Erythroblast (primary cell): Measurements from ENCODE around the gene GNPTG.

Source experiments
- GATA1 ChIP-seq: IDR thresholded peaks from 2 replicates; pipeline ENCODE4 v1.6.1; 2011; ENCODE audit warnings: low read depth, mild to moderate bottlenecking, control low read depth, low read length, moderate library complexity
- POLR2A ChIP-seq: IDR thresholded peaks from 2 replicates; pipeline ENCODE4 v1.6.1; 2011; ENCODE audit warnings: mild to moderate bottlenecking, low read length

DNA sequence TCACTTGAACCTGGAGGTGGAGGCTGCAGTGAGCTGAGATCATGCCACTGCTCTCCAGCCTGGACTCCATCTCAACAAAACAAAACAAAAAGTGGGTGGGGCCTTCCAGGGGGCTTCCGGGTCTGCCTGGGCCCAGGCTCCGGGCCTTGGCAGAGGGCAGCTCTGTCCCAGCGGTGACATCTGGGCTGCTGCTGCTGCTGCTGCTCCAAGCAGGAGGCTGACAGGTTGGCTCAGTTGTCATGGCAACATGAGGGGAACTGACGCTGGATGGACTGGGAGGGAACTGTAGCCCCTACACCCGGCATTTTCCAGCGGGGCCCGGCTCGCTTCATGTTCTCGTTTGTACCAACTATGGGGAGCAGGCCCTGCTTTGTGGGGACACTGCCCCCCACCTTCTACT is 14.2 kb upstream of the GNPTG start:
- TF ChIP-seq POLR2A (no peak), GATA1 (no peak)
